SJSA1 (cell line): ENCODE data around the gene PORCN. TPM values are rescaled to one million over a fixed set of nuclear protein-coding genes. Genes with fewer than 3 reads are reported as not detected.
"Not testable (repeated sequence)": the region's sequence is repeated elsewhere in the genome, so short reads cannot be mapped to it uniquely, and the experiment has no call there.

ENCODE experiments used
- DNase-seq, 2 experiments: peaks; one replicate each; pipeline ENCODE4 v3.0.0-alpha.2; 2015 to 2020; ENCODE audit warnings: low spot score in 2 of 2, low read depth in 1 of 2
- H3K27ac ChIP-seq: fragments of 250-450 bp; sonication (Bioruptor Pico); 2 replicates; pipeline ENCODE4 v1.5.1; 2020; ENCODE audit warnings: mild to moderate bottlenecking, moderate library complexity
- H3K27me3 ChIP-seq: fragments of 250-450 bp; sonication (Bioruptor Pico); replicated peaks from 2 replicates; pipeline ENCODE4 v1.5.1; 2020; ENCODE audit warnings: mild to moderate bottlenecking, moderate library complexity
- H3K36me3 ChIP-seq: fragments of 250-450 bp; sonication (Bioruptor Pico); 2 replicates; pipeline ENCODE4 v1.5.1; 2020; ENCODE audit warnings: mild to moderate bottlenecking
- H3K4me1 ChIP-seq: fragments of 250-450 bp; sonication (Bioruptor Pico); replicated peaks from 2 replicates; pipeline ENCODE4 v1.6.1; 2021; ENCODE audit warnings: mild to moderate bottlenecking
- H3K4me3 ChIP-seq: fragments of 250-450 bp; sonication (Bioruptor Pico); 2 replicates; pipeline ENCODE4 v1.5.1; 2020; ENCODE audit warnings: mild to moderate bottlenecking
- H3K9me3 ChIP-seq: fragments of 250-450 bp; sonication (Bioruptor Pico); replicated peaks from 2 replicates; pipeline ENCODE4 v1.5.1; 2020; ENCODE audit warnings: mild to moderate bottlenecking
- total RNA-seq: library from RNA; depleted of rRNA; stranded (reverse); fragments of >200 nt; shearing (Covaris generic); gene quantifications from 2 replicates; pipeline ENCODE4 v1.2.3, GENCODE V29; 2014; rRNA removed

PORCN gene
- total RNA-seq, 1 experiment from 2014 or later: 13.3 TPM

DNA sequence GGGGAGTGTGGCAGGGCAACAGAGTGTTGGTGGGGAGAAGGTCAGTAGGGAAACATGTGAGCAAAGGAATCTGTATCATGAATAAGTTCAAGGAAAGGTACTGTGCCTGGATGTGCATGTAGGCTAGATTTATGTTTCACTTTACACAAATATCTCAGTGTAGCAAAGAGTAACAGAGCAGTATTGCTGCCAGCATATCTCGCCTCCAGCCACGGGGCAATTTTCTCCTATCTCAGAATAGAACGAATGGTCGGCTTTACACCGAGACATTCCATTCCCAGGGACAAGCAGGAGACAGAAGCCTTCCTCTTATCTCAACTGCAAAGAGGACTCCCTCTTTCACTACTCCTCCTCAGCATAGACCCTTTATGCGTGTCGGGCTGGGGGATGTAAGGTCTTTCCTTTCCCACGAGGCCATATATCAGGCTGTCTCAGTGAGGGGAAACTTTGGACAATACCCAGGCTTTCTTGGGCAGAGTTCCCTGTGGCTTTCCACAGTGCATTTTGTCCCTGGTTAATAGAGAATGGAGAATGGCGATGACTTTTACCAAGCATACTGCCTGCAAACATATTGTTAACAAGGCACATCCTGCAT, 47.0 kb downstream of the PORCN start:
- DNase-seq, H3K9me3 ChIP-seq, H3K27me3 ChIP-seq, H3K4me3 ChIP-seq, H3K4me1 ChIP-seq, H3K27ac ChIP-seq: not testable (repeated sequence)
- peaks cover 16% of the 10 kb centered on the region for H3K36me3 ChIP-seq

DNA sequence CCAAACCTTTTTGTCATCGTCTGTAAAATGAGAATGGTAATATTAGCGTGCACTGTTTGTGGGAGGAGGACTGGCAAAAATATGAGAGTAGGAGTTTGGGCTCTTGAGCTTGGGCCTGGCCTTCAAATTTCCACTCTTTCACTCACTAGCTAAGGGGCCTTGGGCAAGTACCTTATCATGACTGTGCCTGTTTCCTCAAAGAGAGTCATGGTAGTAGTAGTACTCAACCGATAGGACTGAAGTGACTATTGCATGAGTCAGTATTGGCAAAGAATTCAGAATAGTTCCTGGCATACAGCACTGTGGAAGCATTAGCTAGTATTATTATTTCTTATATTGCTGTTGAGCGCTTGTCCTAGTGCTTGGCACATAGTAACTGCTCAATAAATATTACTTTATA, 49.5 kb downstream of the PORCN start:
- H3K4me1 ChIP-seq: no peaks in the 10 kb centered on the region
- H3K36me3 ChIP-seq: peaks cover 16% of the 10 kb centered on the region
- no peaks in the 10 kb centered on the region for H3K27me3 ChIP-seq
- H3K4me3 ChIP-seq: no peak overlapping the region
- H3K27ac ChIP-seq: no peak overlapping the region
- peak in 1 of 2 experiments; percentile 4 for DNase-seq
- no peaks in the 10 kb centered on the region for H3K9me3 ChIP-seq

DNA sequence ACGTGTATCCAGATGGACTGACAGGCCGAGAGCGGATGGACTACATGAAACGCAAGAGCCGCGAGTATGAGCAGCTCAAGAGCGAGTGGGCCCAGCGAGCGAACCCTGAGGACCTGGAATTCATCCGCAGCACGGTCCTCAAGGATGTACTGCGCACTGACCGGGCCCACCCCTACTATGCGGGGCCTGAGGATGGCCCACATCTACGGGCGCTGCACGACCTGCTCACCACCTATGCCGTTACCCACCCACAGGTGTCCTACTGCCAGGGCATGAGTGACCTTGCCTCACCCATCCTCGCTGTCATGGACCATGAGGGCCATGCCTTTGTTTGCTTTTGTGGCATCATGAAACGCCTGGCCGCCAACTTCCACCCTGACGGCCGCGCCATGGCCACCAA, 50.8 kb downstream of the PORCN start:
- Histone ChIP-seq H3K27me3 (no peaks in the 10 kb centered on the region), H3K4me3 (no peak overlapping the region), H3K9me3 (no peaks in the 10 kb centered on the region), H3K36me3 (peaks cover 16% of the 10 kb centered on the region), H3K4me1 (no peaks in the 10 kb centered on the region), H3K27ac (no peak overlapping the region)
- no peak for DNase-seq

DNA sequence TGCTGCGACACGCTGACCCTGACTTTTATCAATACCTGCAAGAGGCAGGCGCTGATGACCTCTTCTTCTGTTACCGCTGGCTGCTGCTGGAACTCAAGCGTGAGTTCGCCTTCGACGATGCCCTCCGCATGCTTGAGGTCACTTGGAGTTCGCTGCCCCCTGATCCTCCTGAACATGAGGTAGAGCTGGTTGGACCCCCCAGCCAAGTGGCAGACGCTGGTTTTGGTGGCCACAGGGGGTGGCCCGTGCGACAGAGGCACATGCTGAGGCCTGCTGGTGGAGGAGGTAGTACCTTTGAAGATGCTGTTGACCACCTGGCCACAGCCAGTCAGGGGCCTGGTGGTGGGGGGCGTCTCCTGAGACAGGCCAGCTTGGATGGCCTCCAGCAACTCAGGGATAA, 51.3 kb downstream of the PORCN start:
- H3K4me3 ChIP-seq: no peak overlapping the region
- H3K27me3 ChIP-seq: no peaks in the 10 kb centered on the region
- H3K36me3 ChIP-seq: peaks cover 16% of the 10 kb centered on the region
- no peaks in the 10 kb centered on the region for H3K4me1 ChIP-seq
- DNase-seq: no peak
- H3K9me3 ChIP-seq: no peaks in the 10 kb centered on the region
- no peak overlapping the region for H3K27ac ChIP-seq

DNA sequence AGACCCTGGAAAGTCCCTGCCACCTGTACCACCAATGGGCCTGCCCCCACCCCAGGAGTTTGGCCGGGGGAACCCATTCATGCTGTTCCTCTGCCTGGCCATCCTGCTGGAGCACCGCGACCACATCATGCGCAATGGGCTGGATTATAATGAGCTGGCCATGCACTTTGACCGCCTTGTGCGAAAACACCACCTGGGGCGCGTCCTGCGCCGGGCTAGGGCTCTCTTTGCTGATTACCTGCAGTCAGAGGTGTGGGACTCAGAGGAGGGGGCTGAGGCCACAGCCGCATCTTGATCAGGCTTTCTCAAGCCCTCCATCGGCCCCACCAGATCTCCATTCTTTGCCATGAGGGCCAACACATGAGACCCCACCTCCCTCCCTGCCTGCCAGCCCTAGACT, 51.9 kb downstream of the PORCN start:
- no peak overlapping the region for H3K27ac ChIP-seq
- H3K27me3 ChIP-seq: no peaks in the 10 kb centered on the region
- no peaks in the 10 kb centered on the region for H3K4me1 ChIP-seq
- peaks cover 16% of the 10 kb centered on the region for H3K36me3 ChIP-seq
- H3K9me3 ChIP-seq: no peaks in the 10 kb centered on the region
- DNase-seq: no peak
- H3K4me3 ChIP-seq: no peak overlapping the region

DNA sequence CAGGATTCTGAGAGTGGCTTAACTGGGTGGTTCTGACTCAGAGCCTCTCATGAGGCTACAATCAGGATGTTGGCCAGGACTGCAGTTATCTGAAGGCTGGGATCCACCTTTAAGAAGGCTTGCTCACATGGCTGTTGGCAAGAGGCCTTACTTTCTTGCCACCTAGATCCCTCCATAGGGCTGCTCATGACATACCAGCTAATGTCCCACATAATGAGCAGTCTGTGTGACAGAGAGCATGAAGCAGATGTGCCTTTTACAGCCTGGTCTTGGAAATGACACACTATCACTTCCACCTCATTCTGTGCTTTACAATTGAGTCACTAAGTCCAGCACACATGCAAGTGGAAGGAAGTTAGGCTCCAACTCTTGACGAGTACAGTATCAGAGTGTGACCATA, 61.2 kb downstream of the PORCN start:
- Histone ChIP-seq H3K4me3 (no peak overlapping the region), H3K4me1 (peaks cover 5% of the 10 kb centered on the region), H3K27ac (no peak overlapping the region), H3K9me3 (no peaks in the 10 kb centered on the region), H3K36me3 (peaks cover 7% of the 10 kb centered on the region), H3K27me3 (no peaks in the 10 kb centered on the region)
- DNase-seq: no peak

Other genes starting within 250 kb of the PORCN start
- not detected in 2 replicates for gene SSX3, start 152.3 kb upstream of the PORCN start, total RNA-seq
- 0.11 TPM in 1 of 2 replicates, not detected in the other for gene SSX4, start 125.5 kb upstream of the PORCN start, total RNA-seq
- 0.11 TPM in 1 of 2 replicates, not detected in the other for gene SSX4B, start 97.0 kb upstream of the PORCN start, total RNA-seq
- gene SLC38A5, start 38.7 kb upstream of the PORCN start, total RNA-seq: 0.16 TPM in 1 of 2 replicates, not detected in the other
- gene FTSJ1, start 32.8 kb upstream of the PORCN start, total RNA-seq: 67.5 and 122 TPM in 2 replicates
- 76.1 and 101 TPM in 2 replicates for gene EBP, start 12.8 kb downstream of the PORCN start, total RNA-seq
- 6.5 and 24.1 TPM in 2 replicates for gene TBC1D25, start 30.7 kb downstream of the PORCN start, total RNA-seq
- 228 and 314 TPM in 2 replicates for gene RBM3, start 65.5 kb downstream of the PORCN start, total RNA-seq
- 64.2 and 113 TPM in 2 replicates for gene WDR13, start 88.5 kb downstream of the PORCN start, total RNA-seq
- gene WAS, start 174.8 kb downstream of the PORCN start, total RNA-seq: not detected in 2 replicates
- 9.4 and 17.6 TPM in 2 replicates for gene SUV39H1, start 187.7 kb downstream of the PORCN start, total RNA-seq